Measurements from ENCODE around the gene HYAL1. TPM values are rescaled to one million over a fixed set of nuclear protein-coding genes. Genes with fewer than 3 reads are reported as not detected.

The HYAL1 gene
- total RNA-seq, 3 donors from 2014 or later = 3.5 to 16.1 (median 4.8) TPM

DNA sequence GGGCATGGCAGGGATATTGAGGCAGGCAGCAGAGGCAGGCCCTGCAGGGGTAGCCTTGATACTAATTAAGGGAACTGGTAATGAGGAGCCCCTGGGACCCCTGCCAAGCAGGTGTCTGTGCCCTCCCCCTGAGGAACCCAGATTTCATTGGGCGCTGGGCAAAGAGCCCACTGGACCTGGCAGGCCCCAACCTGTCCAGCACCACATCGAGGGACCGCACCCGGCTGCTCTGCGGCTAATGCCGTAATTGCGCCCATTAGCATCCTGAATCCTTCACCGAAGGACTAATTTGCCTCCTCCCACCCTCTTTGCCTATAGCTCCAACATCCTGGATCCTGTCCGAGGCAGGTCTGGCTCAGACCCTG, 48.1 kb downstream of the HYAL1 start:
- Histone ChIP-seq H3K27ac (peak overlapping the region; percentile 76 to 93), H3K36me3 (no peaks in the 10 kb centered on the region), H3K4me1 (peaks cover 0 to 14% of the 10 kb centered on the region in 2 donors), H3K27me3 (no peaks in the 10 kb centered on the region), H3K9me3 (no peaks in the 10 kb centered on the region), H3K4me3 (no peak overlapping the region)
- TF ChIP-seq POLR2A (IDR thresholded peaks at IDR 0.05) (no peak), POLR2AphosphoS5 (IDR thresholded peaks at IDR 0.05) (no peak)
- TF ChIP-seq, protein P1, sequence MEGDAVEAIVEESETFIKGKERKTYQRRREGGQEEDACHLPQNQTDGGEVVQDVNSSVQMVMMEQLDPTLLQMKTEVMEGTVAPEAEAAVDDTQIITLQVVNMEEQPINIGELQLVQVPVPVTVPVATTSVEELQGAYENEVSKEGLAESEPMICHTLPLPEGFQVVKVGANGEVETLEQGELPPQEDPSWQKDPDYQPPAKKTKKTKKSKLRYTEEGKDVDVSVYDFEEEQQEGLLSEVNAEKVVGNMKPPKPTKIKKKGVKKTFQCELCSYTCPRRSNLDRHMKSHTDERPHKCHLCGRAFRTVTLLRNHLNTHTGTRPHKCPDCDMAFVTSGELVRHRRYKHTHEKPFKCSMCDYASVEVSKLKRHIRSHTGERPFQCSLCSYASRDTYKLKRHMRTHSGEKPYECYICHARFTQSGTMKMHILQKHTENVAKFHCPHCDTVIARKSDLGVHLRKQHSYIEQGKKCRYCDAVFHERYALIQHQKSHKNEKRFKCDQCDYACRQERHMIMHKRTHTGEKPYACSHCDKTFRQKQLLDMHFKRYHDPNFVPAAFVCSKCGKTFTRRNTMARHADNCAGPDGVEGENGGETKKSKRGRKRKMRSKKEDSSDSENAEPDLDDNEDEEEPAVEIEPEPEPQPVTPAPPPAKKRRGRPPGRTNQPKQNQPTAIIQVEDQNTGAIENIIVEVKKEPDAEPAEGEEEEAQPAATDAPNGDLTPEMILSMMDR (IDR thresholded peaks at IDR 0.05) = no peak
- intact Hi-C loops (cut with DNase I; ENCODE audit: low total_unique reads) = no loop called here
- no peak for DNase-seq (ENCODE audit: low spot score in 2 of 2)

DNA sequence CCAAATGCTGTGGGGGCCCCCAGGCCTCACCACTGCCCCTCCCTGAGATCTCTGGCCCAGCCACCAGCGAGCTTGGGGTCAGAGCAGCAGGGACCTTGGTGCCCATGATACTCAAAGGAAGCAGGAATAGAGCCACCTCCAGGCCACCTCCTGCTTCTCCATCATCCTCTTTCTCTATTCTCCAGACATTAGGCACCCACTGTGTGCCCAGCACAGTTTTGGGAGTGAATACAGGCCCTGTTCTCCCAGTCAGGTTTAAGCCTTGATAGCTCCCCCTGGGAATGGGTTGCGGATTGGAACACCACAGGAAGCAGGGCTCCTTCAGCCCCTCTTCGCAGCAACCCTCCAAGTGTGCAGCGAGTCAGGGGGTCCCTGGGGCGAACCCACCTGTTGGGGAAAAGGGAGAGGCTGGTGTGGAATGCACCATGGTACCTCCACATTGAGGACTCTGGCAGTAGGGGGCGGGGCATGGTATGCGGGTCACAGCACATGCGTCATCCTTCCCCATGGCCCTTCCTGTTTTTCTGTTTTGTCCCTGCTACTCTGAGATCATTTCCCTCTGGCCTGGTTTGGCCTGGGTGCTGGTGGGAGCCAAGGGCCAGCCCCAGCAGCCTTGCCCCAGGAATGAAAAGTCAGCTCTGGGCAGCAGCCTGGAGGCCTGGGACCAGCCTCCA, 48.7 kb downstream of the HYAL1 start:
- DNase-seq (ENCODE audit: low spot score in 2 of 2) = peak in 1 of 2 donors; percentile 70
- Histone ChIP-seq H3K4me3 (no peak overlapping the region), H3K4me1 (peaks cover 0 to 18% of the 10 kb centered on the region in 2 donors), H3K27ac (peak overlapping the region; percentile 76 to 93), H3K9me3 (no peaks in the 10 kb centered on the region), H3K27me3 (no peaks in the 10 kb centered on the region), H3K36me3 (no peaks in the 10 kb centered on the region)
- TF ChIP-seq, protein P1 (IDR thresholded peaks at IDR 0.05) = no peak
- TF ChIP-seq POLR2AphosphoS5 (IDR thresholded peaks at IDR 0.05) (no peak), POLR2A (IDR thresholded peaks at IDR 0.05) (no peak)
- intact Hi-C loops (cut with DNase I; ENCODE audit: low total_unique reads) = no loop called here

- Histone ChIP-seq H3K27me3 (no peaks in the 10 kb centered on the region), H3K27ac (peak overlapping the region; percentile 40 to 93), H3K4me1 (peaks cover 12 to 19% of the 10 kb centered on the region in 2 donors), H3K4me3 (no peak overlapping the region), H3K36me3 (no peaks in the 10 kb centered on the region), H3K9me3 (no peaks in the 10 kb centered on the region)
- no peak for TF ChIP-seq POLR2A (IDR thresholded peaks at IDR 0.05)
- TF ChIP-seq, protein P1 (IDR thresholded peaks at IDR 0.05) = no peak
- TF ChIP-seq POLR2AphosphoS5 (IDR thresholded peaks at IDR 0.05) = no peak
- intact Hi-C loops (cut with DNase I; ENCODE audit: low total_unique reads) = no loop called here
- DNase-seq (ENCODE audit: low spot score in 2 of 2) = no peak
Observed at GRCh38 chr3:50251220-50251619, 52.2 kb downstream of the HYAL1 start.

DNA sequence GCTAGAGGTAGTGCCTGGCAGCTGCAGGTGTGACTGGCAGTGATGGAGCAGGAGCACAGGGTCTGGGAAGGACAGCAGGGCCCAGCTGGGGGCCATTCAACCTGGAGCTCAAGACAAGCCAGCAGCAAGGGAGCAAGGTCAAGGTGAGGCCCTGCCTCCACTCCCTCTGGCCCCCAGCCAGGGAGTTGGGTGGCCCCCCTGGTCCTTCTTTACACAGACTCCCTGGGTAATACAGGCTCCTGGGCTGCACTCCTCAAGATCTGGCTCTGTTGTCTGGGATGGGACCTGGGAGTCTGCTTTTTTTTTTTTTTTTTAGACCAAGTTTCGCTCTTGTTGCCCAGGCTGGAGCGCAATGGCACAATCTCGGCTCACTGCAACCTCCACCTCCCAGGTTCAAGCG, 52.9 kb downstream of the HYAL1 start:
- H3K27me3 ChIP-seq = no peaks in the 10 kb centered on the region
- H3K4me3 ChIP-seq = no peak overlapping the region
- no peaks in the 10 kb centered on the region for H3K36me3 ChIP-seq
- intact Hi-C loops (cut with DNase I; ENCODE audit: low total_unique reads) = no loop called here
- H3K9me3 ChIP-seq = no peaks in the 10 kb centered on the region
- H3K27ac ChIP-seq = peak overlapping the region; percentile 92 to 98
- H3K4me1 ChIP-seq = peaks cover 17 to 20% of the 10 kb centered on the region in 2 donors
- TF ChIP-seq, protein P1 (IDR thresholded peaks at IDR 0.05) = no peak
- TF ChIP-seq POLR2A (IDR thresholded peaks at IDR 0.05) = no peak
- no peak for TF ChIP-seq POLR2AphosphoS5 (IDR thresholded peaks at IDR 0.05)
- DNase-seq (ENCODE audit: low spot score in 2 of 2) = no peak

Other genes starting within 250 kb of the HYAL1 start
- 100 to 1,000 TPM; 214 to 343 (median 296) TPM for gene RBM5, start 214.7 kb downstream of the HYAL1 start, total RNA-seq
- gene SEMA3F, start 148.2 kb downstream of the HYAL1 start, total RNA-seq = 10 to 100 TPM in 2 of 3 donors, 1 to 10 TPM in 1; 7.7 to 49.8 (median 26.9) TPM
- not detected for gene GNAT1, start 112.0 kb downstream of the HYAL1 start, total RNA-seq
- 1 to 10 TPM in 1 of 3 donors, under 1 TPM in 1, not detected in 1; 0.98 to 2.5 TPM for gene SLC38A3, start 98.3 kb downstream of the HYAL1 start, total RNA-seq
- gene GNAI2, start 67.4 kb downstream of the HYAL1 start, total RNA-seq = 100 to 1,000 TPM in 2 of 3 donors, 10 to 100 TPM in 1; 95.3 to 232 (median 162) TPM
- gene SEMA3B, start 34.4 kb downstream of the HYAL1 start, total RNA-seq = 10 to 100 TPM; 10.1 to 17.6 (median 11.1) TPM
- not detected for gene LSMEM2, start 24.5 kb downstream of the HYAL1 start, total RNA-seq
- gene IFRD2, start 11.1 kb downstream of the HYAL1 start, total RNA-seq = 10 to 100 TPM; 50.4 to 82.3 (median 72.7) TPM
- gene HYAL3, start 4.2 kb downstream of the HYAL1 start, total RNA-seq = 1 to 10 TPM; 2.3 to 6.4 (median 2.7) TPM
- gene NAA80, start 4.2 kb downstream of the HYAL1 start, total RNA-seq = 1 to 10 TPM; 6.0 to 8.8 (median 8.5) TPM
- gene HYAL2, start 19.2 kb upstream of the HYAL1 start, total RNA-seq = 100 to 1,000 TPM in 1 of 3 donors, 10 to 100 TPM in 2; 66.0 to 215 (median 96.0) TPM
- 10 to 100 TPM; 18.1 to 25.9 (median 21.3) TPM for gene TUSC2, start 24.6 kb upstream of the HYAL1 start, total RNA-seq
- gene RASSF1, start 37.3 kb upstream of the HYAL1 start, total RNA-seq = 10 to 100 TPM; 42.7 to 63.6 (median 49.8) TPM
- gene ZMYND10, start 42.2 kb upstream of the HYAL1 start, total RNA-seq = 1 to 10 TPM in 2 of 3 donors, under 1 TPM in 1; 0.32 to 2.6 (median 1.9) TPM
- 10 to 100 TPM; 17.4 to 31.5 (median 29.5) TPM for gene NPRL2, start 47.2 kb upstream of the HYAL1 start, total RNA-seq
- gene CYB561D2, start 47.3 kb upstream of the HYAL1 start, total RNA-seq = 10 to 100 TPM; 23.6 to 30.1 (median 28.8) TPM
- gene TMEM115, start 55.9 kb upstream of the HYAL1 start, total RNA-seq = 10 to 100 TPM; 46.7 to 67.3 (median 47.9) TPM
- gene CACNA2D2, start 200.1 kb upstream of the HYAL1 start, total RNA-seq = 1 to 10 TPM in 2 of 3 donors, under 1 TPM in 1; 0.80 to 2.0 (median 1.5) TPM

Data from breast epithelium (tissue), 4 donors.